Osteoblast (primary cell): ENCODE results near the gene RAD23A. TPM values are rescaled to one million over a fixed set of nuclear protein-coding genes. Genes with fewer than 3 reads are reported as not detected.

ENCODE experiments used
- DNase-seq: peaks from one replicate; pipeline ENCODE4 v3.0.0; 2011; ENCODE audit warnings: low spot score, mixed read lengths; ENCODE audit not compliant: insufficient read length; ENCODE audit errors: missing footprints
- H2AFZ ChIP-seq: 2 replicates; pipeline ENCODE4 v1.6.0; 2011; ENCODE audit warnings: mild to moderate bottlenecking, low read length
- H3K27ac ChIP-seq: 2 replicates; pipeline ENCODE4 v1.5.1; 2011; ENCODE audit warnings: mild to moderate bottlenecking, low read depth, low read length, moderate library complexity
- H3K27me3 ChIP-seq: 2 replicates; pipeline ENCODE4 v1.6.0; 2012; ENCODE audit warnings: mild to moderate bottlenecking, control low read depth, inconsistent platforms, low read length, moderate library complexity; ENCODE audit not compliant: insufficient read depth
- H3K36me3 ChIP-seq: 2 replicates; pipeline ENCODE4 v1.5.1; 2011; ENCODE audit warnings: mild to moderate bottlenecking, low read length, control low read depth, moderate library complexity; ENCODE audit not compliant: insufficient read depth
- H3K4me1 ChIP-seq: 2 replicates; pipeline ENCODE4 v1.5.1; 2011; ENCODE audit warnings: mild to moderate bottlenecking, low read length, control low read depth, moderate library complexity; ENCODE audit not compliant: insufficient read depth
- H3K4me2 ChIP-seq: 2 replicates; pipeline ENCODE4 v1.6.0; 2011; ENCODE audit warnings: mild to moderate bottlenecking, low read length; ENCODE audit not compliant: insufficient read depth
- H3K4me3 ChIP-seq: fragments of 200-600 bp; sonication (generic); 3 replicates; pipeline ENCODE4 v1.5.1; 2012; ENCODE audit warnings: mild to moderate bottlenecking, low read length, inconsistent platforms; ENCODE audit not compliant: insufficient read depth
- H3K79me2 ChIP-seq: 2 replicates; pipeline ENCODE4 v1.6.0; 2012; ENCODE audit warnings: mild to moderate bottlenecking, low read length, control low read depth, inconsistent platforms; ENCODE audit not compliant: insufficient read depth
- H3K9me3 ChIP-seq: 2 replicates; pipeline ENCODE4 v1.5.1; 2011; ENCODE audit warnings: low read depth, low read length, control low read depth
- H4K20me1 ChIP-seq: 2 replicates; pipeline ENCODE4 v1.6.0; 2012; ENCODE audit warnings: mild to moderate bottlenecking, low read length, control low read depth; ENCODE audit not compliant: insufficient read depth
- CTCF ChIP-seq: IDR thresholded peaks from 2 replicates; pipeline ENCODE4 v1.5.1; 2011; ENCODE audit warnings: mild to moderate bottlenecking, low read depth, low read length, moderate library complexity; ENCODE audit errors: extremely low read depth
- total RNA-seq: library from RNA; depleted of rRNA; stranded (reverse); fragments of >200 nt; gene quantifications from 2 replicates; pipeline ENCODE4 v1.2.3, GENCODE V29; 2012

RAD23A gene
- 80.2 and 84.0 TPM in 2 replicates for total RNA-seq

GRCh38 chr19:12945479-12946091 lies at the start of gene RAD23A:
Gene RAD23A (plus strand): TSS chr19:12945862. CDS start chr19:12945949, 87 bp downstream.
- Histone ChIP-seq H3K4me3 (peak within 1 kb of the TSS; percentile 73), H3K79me2 (peaks cover 70% of the 10 kb centered on the region), H3K9me3 (no peaks in the 10 kb centered on the region), H4K20me1 (peaks cover 37% of the 10 kb centered on the region), H3K4me1 (peaks cover 15% of the 10 kb centered on the region), H2AFZ (no peak within 1 kb of the TSS), H3K27ac (peak within 1 kb of the TSS; percentile 81), H3K36me3 (peaks cover 76% of the 10 kb centered on the region), H3K27me3 (no peaks in the 10 kb centered on the region), H3K4me2 (peak within 1 kb of the TSS; percentile 93)
- DNase-seq, result peak; percentile 99
- no peak for TF ChIP-seq CTCF

- Histone ChIP-seq H2AFZ (no peak overlapping the region), H3K36me3 (peaks cover 19% of the 10 kb centered on the region), H3K79me2 (peaks cover 6% of the 10 kb centered on the region), H3K4me1 (peaks cover 7% of the 10 kb centered on the region), H4K20me1 (peaks cover under 1% of the 10 kb centered on the region), H3K9me3 (no peaks in the 10 kb centered on the region), H3K4me3 (no peak overlapping the region), H3K27ac (no peak overlapping the region), H3K4me2 (no peak overlapping the region), H3K27me3 (no peaks in the 10 kb centered on the region)
- peak; percentile 26 for DNase-seq
- TF ChIP-seq CTCF, result no peak
Measured at GRCh38 chr19:12896460-12896859, 49.2 kb upstream of the RAD23A start.

- DNase-seq, result peak; percentile 21
- no peaks in the 10 kb centered on the region for H3K4me1 ChIP-seq
- no peak for TF ChIP-seq CTCF
- no peaks in the 10 kb centered on the region for H3K9me3 ChIP-seq
- no peak overlapping the region for H3K4me3 ChIP-seq
- H3K4me2 ChIP-seq, result no peak overlapping the region
- H3K36me3 ChIP-seq, result peaks cover 9% of the 10 kb centered on the region
- no peaks in the 10 kb centered on the region for H3K79me2 ChIP-seq
- no peak overlapping the region for H3K27ac ChIP-seq
- no peaks in the 10 kb centered on the region for H4K20me1 ChIP-seq
- H2AFZ ChIP-seq, result no peak overlapping the region
- H3K27me3 ChIP-seq, result no peaks in the 10 kb centered on the region
Measured at GRCh38 chr19:12899891-12900518, 45.7 kb upstream of the RAD23A start.

DNA sequence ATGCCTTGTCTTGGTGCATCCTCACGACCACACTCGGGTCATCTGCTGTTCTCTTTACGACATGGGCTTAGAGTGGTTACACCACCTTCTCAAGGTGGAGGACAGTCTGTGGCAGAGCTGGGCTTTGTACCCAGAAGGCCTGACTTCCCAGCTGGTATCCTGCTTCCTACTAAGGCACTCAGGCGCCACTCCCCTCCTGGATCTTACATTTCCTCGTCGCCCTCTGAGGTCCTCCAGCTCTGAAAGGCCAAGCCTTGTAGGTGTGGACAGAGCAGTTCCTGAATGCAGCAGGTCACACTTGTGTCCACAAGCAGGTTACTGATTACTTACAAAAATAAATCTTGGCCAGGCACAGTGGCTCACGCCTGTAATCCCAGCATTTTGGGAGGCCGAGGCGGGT lies 38.5 kb upstream of the RAD23A start:
- Histone ChIP-seq H4K20me1 (no peaks in the 10 kb centered on the region), H3K27me3 (no peaks in the 10 kb centered on the region), H3K4me2 (no peak overlapping the region), H2AFZ (no peak overlapping the region), H3K9me3 (no peaks in the 10 kb centered on the region), H3K36me3 (no peaks in the 10 kb centered on the region), H3K4me3 (no peak overlapping the region), H3K79me2 (no peaks in the 10 kb centered on the region), H3K27ac (no peak overlapping the region), H3K4me1 (no peaks in the 10 kb centered on the region)
- peak; percentile 54 for DNase-seq
- no peak for TF ChIP-seq CTCF
